GM21576 (cell line): ENCODE results near the gene APOA4.
A peak's percentile ranks its signal among the peaks of the same experiment; 100 is the strongest.
"Not testable (repeated sequence)": the region's sequence is repeated elsewhere in the genome, so short reads cannot be mapped to it uniquely, and the experiment has no call there.

ENCODE experiments used
- ATAC-seq: cut with Tn5 transposase; IDR thresholded peaks from one replicate; pipeline ENCODE4 v1.9.1; 2021; ENCODE audit warnings: mild to moderate bottlenecking, moderate library complexity; ENCODE audit not compliant: unreplicated experiment

APOA4 gene

GRCh38 chr11:116849486-116849885 lies 26.4 kb upstream of the APOA4 start:
- ATAC-seq: no peak

GRCh38 chr11:116849060-116849459 lies 26.0 kb upstream of the APOA4 start:
- ATAC-seq: no peak

GRCh38 chr11:116847612-116848011 lies 24.5 kb upstream of the APOA4 start:
- ATAC-seq: no peak

- ATAC-seq: no peak
Measured at GRCh38 chr11:116844722-116845121, 21.6 kb upstream of the APOA4 start.

- ATAC-seq: no peak
Measured at GRCh38 chr11:116843661-116844060, 20.6 kb upstream of the APOA4 start.

- no peak for ATAC-seq
Measured at GRCh38 chr11:116842909-116843308, 19.8 kb upstream of the APOA4 start.

GRCh38 chr11:116842117-116842516 lies 19.0 kb upstream of the APOA4 start:
- ATAC-seq: no peak

- ATAC-seq: no peak
Measured at GRCh38 chr11:116840746-116841296, 17.7 kb upstream of the APOA4 start.

GRCh38 chr11:116840224-116840745 lies 17.2 kb upstream of the APOA4 start:
- no peak for ATAC-seq

- ATAC-seq: no peak
Measured at GRCh38 chr11:116838321-116839084, 15.4 kb upstream of the APOA4 start.

- ATAC-seq: no peak
Measured at GRCh38 chr11:116837231-116838091, 14.4 kb upstream of the APOA4 start, which contains the start of gene APOA1. APOA1 (minus strand) TSS chr11:116837622; CDS start chr11:116837387, 235 bp downstream.

- ATAC-seq: no peak
Measured at GRCh38 chr11:116836632-116836991, 13.5 kb upstream of the APOA4 start.

GRCh38 chr11:116835791-116836631 lies 12.9 kb upstream of the APOA4 start:
- peak; percentile 77 for ATAC-seq

- ATAC-seq: no peak
Measured at GRCh38 chr11:116835042-116835772, 12.1 kb upstream of the APOA4 start.

- not testable (repeated sequence) for ATAC-seq
Measured at GRCh38 chr11:116834535-116835041, 11.5 kb upstream of the APOA4 start.

GRCh38 chr11:116833816-116834534 lies 10.9 kb upstream of the APOA4 start:
- no peak for ATAC-seq

GRCh38 chr11:116833491-116833815 lies 10.3 kb upstream of the APOA4 start:
- no peak for ATAC-seq

- no peak for ATAC-seq
Measured at GRCh38 chr11:116832350-116833290, 9.5 kb upstream of the APOA4 start.
